H1 (cell line): ENCODE data around the gene OSBP. TPM values are rescaled to one million over a fixed set of nuclear protein-coding genes. Genes with fewer than 3 reads are reported as not detected.
A peak's percentile ranks its signal among the peaks of the same experiment; 100 is the strongest.

ENCODE experiments used
- CTCF ChIA-PET: fragments of 300-600 bp; sonication (Branson Sonifier 250); formaldehyde crosslinking; loops from one replicate; lab custom pipeline; 2021; ENCODE audit not compliant: partially characterized antibody; lab: Charles Lee
- POLR2A ChIA-PET: fragments of 300-600 bp; sonication (Branson Sonifier 250); formaldehyde crosslinking; loops from one replicate; lab custom pipeline; 2021; ENCODE audit warnings: inconsistent platforms; ENCODE audit not compliant: partially characterized antibody; lab: Charles Lee
- DNase-seq, 2 experiments: peaks; one replicate each; pipeline versions ENCODE4 v3.0.0 to v3.0.0-alpha.2; 2010 to 2022; ENCODE audit warnings: low spot score in 2 of 2, low read depth in 1 of 2, mixed read lengths in 1 of 2
- FAIRE-seq: peaks from 2 replicates; lab custom pipeline; 2011; peaks lifted over from hg19 to GRCh38; lab: Jason Lieb, UNC
- H2AFZ ChIP-seq: 2 replicates; pipeline ENCODE4 v1.8.1; 2012; ENCODE audit warnings: low read length, inconsistent platforms
- H2AK5ac ChIP-seq: 2 replicates; pipeline ENCODE4 v1.6.1; 2013; ENCODE audit warnings: low read depth, low read length
- H2BK120ac ChIP-seq: replicated peaks from 2 replicates; pipeline ENCODE3; 2013; ENCODE audit warnings: low read depth, low read length, inconsistent platforms
- H2BK12ac ChIP-seq: 2 replicates; pipeline ENCODE4 v1.6.1; 2013; ENCODE audit warnings: low read depth, low read length
- H2BK15ac ChIP-seq: 2 replicates; pipeline ENCODE4 v1.6.1; 2013; ENCODE audit warnings: low read length
- H2BK20ac ChIP-seq: 2 replicates; pipeline ENCODE4 v1.6.1; 2013; ENCODE audit warnings: low read length
- H2BK5ac ChIP-seq: 2 replicates; pipeline ENCODE4 v1.6.1; 2013; ENCODE audit warnings: low read depth, low read length
- H3K14ac ChIP-seq: 2 replicates; pipeline ENCODE4 v1.6.1; 2013; ENCODE audit warnings: inconsistent platforms; ENCODE audit not compliant: insufficient read length
- H3K18ac ChIP-seq: 2 replicates; pipeline ENCODE4 v1.6.1; 2013; ENCODE audit warnings: low read length; ENCODE audit errors: extremely low read depth
- H3K23ac ChIP-seq: 2 replicates; pipeline ENCODE4 v1.6.1; 2013; ENCODE audit warnings: inconsistent platforms; ENCODE audit not compliant: insufficient read length
- H3K23me2 ChIP-seq: 2 replicates; pipeline ENCODE4 v1.6.1; 2013; ENCODE audit warnings: low read depth, low read length
- H3K27ac ChIP-seq: 2 replicates; pipeline ENCODE4 v1.6.1; 2011; ENCODE audit warnings: low read depth, low read length, inconsistent platforms
- H3K27me3 ChIP-seq, 4 experiments: replicated peaks in 1 of 4; 1 replicate in 1 of 4; 2 replicates in 3 of 4; pipeline versions ENCODE4 v1.6.1 to v1.8.1; 2011 to 2013; ENCODE audit warnings: low read length in 3 of 4, mild to moderate bottlenecking in 3 of 4, inconsistent platforms in 2 of 4, mixed read lengths in 2 of 4, moderate library complexity in 1 of 4; ENCODE audit not compliant: control insufficient read depth in 3 of 4, insufficient read depth in 3 of 4; ENCODE audit errors: extremely low read depth in 1 of 4
- H3K36me3 ChIP-seq, 4 experiments: 2 replicates each; pipeline versions ENCODE4 v1.6.1 to v1.8.1; 2011 to 2013; ENCODE audit warnings: mild to moderate bottlenecking in 4 of 4, low read length in 3 of 4, moderate library complexity in 2 of 4, control low read depth in 1 of 4, inconsistent platforms in 1 of 4; ENCODE audit not compliant: insufficient read depth in 4 of 4, control insufficient read depth in 2 of 4
- H3K4ac ChIP-seq: replicated peaks from 2 replicates; pipeline ENCODE3; 2013; ENCODE audit warnings: low read length, low read depth, mixed read lengths, inconsistent platforms; ENCODE audit not compliant: insufficient read length
- H3K4me1 ChIP-seq, 4 experiments: replicated peaks in 1 of 4; 1 replicate in 1 of 4; 2 replicates in 3 of 4; pipeline versions ENCODE4 v1.6.1 to v1.8.1; 2011 to 2013; ENCODE audit warnings: low read length in 3 of 4, inconsistent platforms in 2 of 4, mixed read lengths in 1 of 4; ENCODE audit not compliant: insufficient read depth in 4 of 4, control insufficient read depth in 3 of 4
- H3K4me2 ChIP-seq, 2 experiments: 2 replicates each; pipeline versions ENCODE4 v1.6.1 to v1.8.1; 2011 to 2013; ENCODE audit warnings: low read depth in 2 of 2, low read length in 2 of 2, control low read depth in 1 of 2, inconsistent platforms in 1 of 2, mild to moderate bottlenecking in 1 of 2; ENCODE audit not compliant: insufficient read depth in 1 of 2
- H3K4me3 ChIP-seq, 4 experiments: fragments of 200-600, 300-600 bp in 1 of 4; sonication (generic), shearing (Covaris generic), sonication (Bioruptor Twin) in 1 of 4; 2 replicates each; pipeline versions ENCODE4 v1.5.1 to v1.8.1; 2011 to 2016; ENCODE audit warnings: low read length in 4 of 4, low read depth in 3 of 4, control low read depth in 2 of 4, inconsistent platforms in 2 of 4, mild to moderate bottlenecking in 2 of 4, mixed read lengths in 1 of 4, moderate library complexity in 1 of 4; ENCODE audit not compliant: insufficient read depth in 2 of 4; ENCODE audit errors: extremely low read depth in 1 of 4
- H3K56ac ChIP-seq: replicated peaks from 2 replicates; pipeline ENCODE3; 2013; ENCODE audit warnings: low read depth, mild to moderate bottlenecking, mixed read lengths, low read length, inconsistent platforms; ENCODE audit not compliant: insufficient read length
- H3K79me1 ChIP-seq: 2 replicates; pipeline ENCODE4 v1.6.1; 2013; ENCODE audit warnings: low read depth, low read length, control low read depth
- H3K79me2 ChIP-seq, 2 experiments: 2 replicates each; pipeline versions ENCODE4 v1.6.1 to v1.8.1; 2012 to 2013; ENCODE audit warnings: low read length in 2 of 2, mild to moderate bottlenecking in 2 of 2, inconsistent platforms in 1 of 2; ENCODE audit not compliant: insufficient read depth in 2 of 2, control insufficient read depth in 1 of 2
- H3K9ac ChIP-seq, 4 experiments: replicated peaks in 1 of 4; 1 replicate in 1 of 4; 2 replicates in 3 of 4; pipeline versions ENCODE4 v1.6.1 to v1.8.1; 2011 to 2013; ENCODE audit warnings: low read depth in 3 of 4, low read length in 3 of 4, control low read depth in 2 of 4, mild to moderate bottlenecking in 2 of 4, moderate library complexity in 2 of 4, inconsistent platforms in 1 of 4; ENCODE audit errors: extremely low read depth in 1 of 4
- H3K9me3 ChIP-seq, 2 experiments: 2 replicates each; pipeline versions ENCODE4 v1.6.1 to v1.8.1; 2012 to 2013; ENCODE audit warnings: mild to moderate bottlenecking in 2 of 2, moderate library complexity in 2 of 2, control low read depth in 1 of 2, inconsistent platforms in 1 of 2, low read depth in 1 of 2, low read length in 1 of 2, mixed read lengths in 1 of 2; ENCODE audit not compliant: insufficient read depth in 2 of 2
- H4K20me1 ChIP-seq, 2 experiments: replicated peaks in 1 of 2; 2 replicates each; pipeline versions ENCODE3 to v1.8.1; 2011 to 2013; ENCODE audit warnings: inconsistent platforms in 2 of 2, low read length in 2 of 2, mild to moderate bottlenecking in 1 of 2; ENCODE audit not compliant: insufficient read depth in 2 of 2, control insufficient read depth in 1 of 2
- H4K5ac ChIP-seq: 2 replicates; pipeline ENCODE4 v1.6.1; 2013; ENCODE audit warnings: low read length, low read depth, mixed read lengths, inconsistent platforms; ENCODE audit not compliant: insufficient read length
- H4K8ac ChIP-seq: 2 replicates; pipeline ENCODE4 v1.8.0; 2013; ENCODE audit warnings: mild to moderate bottlenecking, moderate library complexity, low read length, inconsistent platforms; ENCODE audit not compliant: insufficient read depth; ENCODE audit errors: extremely low read depth
- H4K91ac ChIP-seq: replicated peaks from 2 replicates; pipeline ENCODE3; 2013; ENCODE audit warnings: low read length, mixed read lengths, inconsistent platforms; ENCODE audit not compliant: insufficient read length
- EP300 ChIP-seq, 2 experiments: IDR thresholded peaks; 1 replicate in 1 of 2; 2 replicates in 1 of 2; pipeline ENCODE4 v1.6.1; 2011 to 2012; ENCODE audit warnings: low read depth in 2 of 2, low read length in 2 of 2, mild to moderate bottlenecking in 2 of 2, borderline replicate concordance in 1 of 2, inconsistent platforms in 1 of 2, moderate library complexity in 1 of 2
- MAFK ChIP-seq: IDR thresholded peaks from 2 replicates; pipeline ENCODE4 v1.6.1; 2012; ENCODE audit warnings: low read depth, mild to moderate bottlenecking, improper control_type of control experiment, low read length
- PHF8 ChIP-seq: fragments of 200-600 bp; sonication (generic); conservative IDR thresholded peaks from 2 replicates; pipeline ENCODE4 v1.7.1; 2012; ENCODE audit warnings: low read depth, mild to moderate bottlenecking, inconsistent platforms, low read length, moderate library complexity
- POLR2A ChIP-seq, 2 experiments: IDR thresholded peaks; 1 replicate in 1 of 2; 2 replicates in 1 of 2; pipeline ENCODE4 v1.6.1; 2011; ENCODE audit warnings: low read depth in 2 of 2, low read length in 2 of 2, mild to moderate bottlenecking in 2 of 2; ENCODE audit errors: control extremely low read depth in 1 of 2
- SIN3A ChIP-seq, 2 experiments: IDR thresholded peaks in 1 of 2; conservative IDR thresholded peaks in 1 of 2; 2 replicates each; pipeline ENCODE4 v1.6.1; 2011 to 2012; ENCODE audit warnings: low read length in 2 of 2, improper control_type of control experiment in 1 of 2, low read depth in 1 of 2, mild to moderate bottlenecking in 1 of 2
- TAF7 ChIP-seq: optimal IDR thresholded peaks from 2 replicates; pipeline ENCODE3; 2011; ENCODE audit warnings: low read depth, mild to moderate bottlenecking, inconsistent platforms, low read length, moderate library complexity, borderline replicate concordance
- TEAD4 ChIP-seq: IDR thresholded peaks from 2 replicates; pipeline ENCODE4 v1.6.1; 2012; ENCODE audit warnings: low read depth, low read length, inconsistent platforms, mixed read lengths
- WGBS, 2 experiments: shearing (Covaris generic) in 1 of 2; methylation state at CpG; one replicate each; pipeline versions ENCODE4 v1.1.6 to v1.1.7; 2013 to 2015; ENCODE audit warnings: low lambda C conversion rate in 2 of 2, mixed read lengths in 2 of 2, inconsistent platforms in 1 of 2, low coverage in 1 of 2, missing lambda C conversion rate in 1 of 2; ENCODE audit not compliant: insufficient replicate concordance in 2 of 2, insufficient coverage in 1 of 2, insufficient read length in 1 of 2; ENCODE audit errors: extremely low coverage in 1 of 2, missing lambda C conversion rate in 1 of 2; 5-methylcytosine and 5-hydroxymethylcytosine counted together
- polyA plus RNA-seq, 7 experiments: library from polyadenylated mRNA; depleted of rRNA in 3 of 7; stranded (reverse) in 5 of 7; unstranded in 2 of 7; fragments of >200 nt in 5 of 7; fragments of 200-250 nt in 2 of 7; gene quantifications; 1 replicate in 5 of 7; 2 replicates in 1 of 7; 4 replicates in 1 of 7; pipeline versions ENCODE4 v1.2.1 to v1.2.3, GENCODE V29; 2011 to 2013; ENCODE audit warnings: missing spikeins in 2 of 7, mixed read lengths in 2 of 7
- total RNA-seq: library from RNA; stranded (reverse); fragmentation: NEBNext Ultra II Directional; extraction: Animal tissue kit (Norgen Biotek cat#: 25700); gene quantifications from 2 replicates; pipeline ENCODE4 v1.2.1, GENCODE V29; 2021

OSBP gene
- total and polyA plus RNA-seq, 2 of the 8 experiments (the other 6 are each of a cell fraction or from before 2014, with no cell fraction given) = 13.2 to 43.1 TPM

- CTCF ChIA-PET = interaction anchor here (0.6 to 1.6 kb wide), 4 partner anchors 64 to 943 kb away, joined by 3 read pairs; no protein-coding TSS in a partner anchor
- H3K56ac ChIP-seq = no peak overlapping the region
- FAIRE-seq (no peak), DNase-seq (no peak)
- H3K4ac ChIP-seq = no peak overlapping the region
- no peak overlapping the region for H4K5ac ChIP-seq
- POLR2A ChIA-PET = interaction anchor here (1.0 to 2.1 kb wide), 5 partner anchors 10 to 144 kb away, joined by 3 to 16 read pairs (median 3); partner anchors contain the start of gene PATL1
- H2AFZ ChIP-seq = peak overlapping the region; percentile 54
- peaks cover 9 to 35% of the 10 kb centered on the region in 2 experiments for H3K79me2 ChIP-seq
- H3K4me1 ChIP-seq = peaks cover 0 to 4% (median 0%) of the 10 kb centered on the region in 4 experiments; a peak in 2 of 7 replicates
- no peak overlapping the region for H2BK120ac ChIP-seq
- peaks cover 8% of the 10 kb centered on the region for H3K79me1 ChIP-seq
- H3K23me2 ChIP-seq = peaks cover 10% of the 10 kb centered on the region
- H4K8ac ChIP-seq = no peak overlapping the region
- H2AK5ac ChIP-seq = no peak overlapping the region
- no peaks in the 10 kb centered on the region for H3K36me3 ChIP-seq
- 13% methylated on average over 18 of the region's 18 CpGs; no CpG with 5 or more reads in 1 of the 2 experiments for WGBS, 2 experiments
- H3K4me2 ChIP-seq = peak overlapping the region; percentile 79 to 88
- H3K23ac ChIP-seq = no peak overlapping the region
- peak overlapping the region; percentile 61 to 84 (median 80) for H3K4me3 ChIP-seq
- no peak for TF ChIP-seq EP300 (IDR thresholded peaks at IDR 0.05; ENCODE audit: borderline replicate concordance in 1 of 2, low read depth in 2 of 2, low read length in 2 of 2)
- no peak for TF ChIP-seq TAF7
- no peak for TF ChIP-seq TEAD4
- 0 out of 4 replicates have a peak, but pooled peaks of 1 of the 2 experiments have one; percentile 36 for TF ChIP-seq SIN3A (conservative IDR thresholded peaks at IDR 0.05 in 1 of 2, IDR thresholded peaks at IDR 0.05 in 1 of 2; ENCODE audit: low read depth in 1 of 2, low read length in 2 of 2)
- TF ChIP-seq PHF8 = 0 out of 2 replicates have a peak, but pooled peaks have one; percentile 25
- TF ChIP-seq POLR2A (IDR thresholded peaks at IDR 0.05; ENCODE audit: control extremely low read depth in 1 of 2, low read depth in 2 of 2, low read length in 2 of 2) = peak in 1 of 2 experiments; percentile 61; a peak in 2 of 3 replicates
- TF ChIP-seq MAFK = no peak
- H3K14ac ChIP-seq = no peak overlapping the region
- H3K9me3 ChIP-seq = no peaks in the 10 kb centered on the region
- H2BK20ac ChIP-seq = no peak overlapping the region
- H4K91ac ChIP-seq = no peak overlapping the region
- H3K27ac ChIP-seq = no peak overlapping the region
- H3K9ac ChIP-seq = peak overlapping the region in 3 of 4 experiments; percentile 43 to 49 (median 43); a peak in 4 of 7 replicates
- H2BK5ac ChIP-seq = peak overlapping the region; percentile 22; the same call in 1 of the 2 replicates
- peaks cover 11 to 16% of the 10 kb centered on the region in 2 experiments for H4K20me1 ChIP-seq
- H3K18ac ChIP-seq = peak overlapping the region; percentile 48; the same call in 1 of the 2 replicates
- H2BK12ac ChIP-seq = no peak overlapping the region
- H3K27me3 ChIP-seq = no peaks in the 10 kb centered on the region; a peak in 1 of 7 replicates
- 0 out of 2 replicates have a peak overlapping the region, but pooled peaks have one; percentile 32 for H2BK15ac ChIP-seq
Observed at GRCh38 chr11:59616396-59616982, 915 bp upstream of the OSBP start.
